ENCODE data around the gene DCAF8L2. TPM values are rescaled to one million over a fixed set of nuclear protein-coding genes. Genes with fewer than 3 reads are reported as not detected.
"Not testable (repeated sequence)": the region's sequence is repeated elsewhere in the genome, so short reads cannot be mapped to it uniquely, and the experiment has no call there.

DCAF8L2 gene
- total RNA-seq (not detected), polyA plus RNA-seq (not detected)

DNA sequence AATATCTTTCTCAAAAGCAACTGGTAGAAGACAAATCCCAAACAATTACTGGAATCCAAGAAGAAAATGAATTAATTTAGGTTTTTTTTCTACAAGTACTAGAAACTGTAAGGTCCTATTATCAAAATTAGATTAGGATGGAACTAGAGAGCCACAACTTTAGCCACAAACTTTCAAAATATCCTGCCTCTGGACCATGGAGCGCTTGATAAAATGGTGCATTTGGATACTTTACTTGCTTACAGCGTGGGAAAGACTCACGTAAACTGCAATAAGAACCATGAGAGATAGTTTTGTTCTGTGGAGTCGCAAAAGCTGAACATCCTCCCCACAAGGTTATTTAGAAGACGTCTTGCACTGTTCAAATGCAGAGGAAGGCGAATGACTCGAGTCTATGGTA, at the start of gene DCAF8L2:
Gene DCAF8L2 (plus strand): TSS at position 301 of the 400 bp plus-strand sequence. CDS start 156,552 bp downstream, outside the sequence.
- no peak for DNase-seq (ENCODE audit: extremely low spot score)
- H3K27ac ChIP-seq (ENCODE audit: low read depth), result no peak within 1 kb of the TSS
- H3K4me1 ChIP-seq (ENCODE audit: insufficient read depth), result no peaks in the 10 kb centered on the region
- no peaks in the 10 kb centered on the region for H3K36me3 ChIP-seq (ENCODE audit: insufficient read depth)
- H3K4me3 ChIP-seq (ENCODE audit: low read depth, low read length), result no peak within 1 kb of the TSS
- 89% methylated on average over 7 of the region's 7 CpGs for WGBS

DNA sequence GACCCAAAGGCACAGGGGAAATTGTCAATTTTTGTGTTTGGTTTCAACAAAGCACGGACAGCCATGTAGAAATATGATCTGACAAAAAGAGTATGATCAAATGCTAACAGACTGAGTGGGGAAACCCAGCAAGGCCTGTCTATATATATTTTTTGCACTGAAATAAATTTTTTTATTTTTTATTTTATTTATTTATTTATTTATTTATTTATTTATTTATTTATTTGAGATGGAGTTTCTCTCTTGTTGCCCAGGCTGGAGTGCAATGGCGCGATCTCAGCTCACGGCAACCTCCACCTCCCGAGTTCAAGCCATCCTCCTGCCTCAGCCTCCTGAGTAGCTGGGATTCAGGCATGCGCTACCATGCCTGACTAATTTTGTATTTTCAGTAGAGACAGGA, 49.0 kb upstream of the DCAF8L2 start:
- not testable (repeated sequence) for DNase-seq (ENCODE audit: extremely low spot score); H3K27ac ChIP-seq (ENCODE audit: low read depth); H3K36me3 ChIP-seq (ENCODE audit: insufficient read depth); H3K4me3 ChIP-seq (ENCODE audit: low read depth, low read length); H3K4me1 ChIP-seq (ENCODE audit: insufficient read depth)
- WGBS, result 98% methylated on average over 6 of the region's 6 CpGs

GRCh38 chrX:27548624-27549023, 41.5 kb upstream of the DCAF8L2 start:
- Histone ChIP-seq H3K4me3 (ENCODE audit: low read depth, low read length) (no peak overlapping the region), H3K36me3 (ENCODE audit: insufficient read depth) (no peaks in the 10 kb centered on the region), H3K4me1 (ENCODE audit: insufficient read depth) (no peaks in the 10 kb centered on the region), H3K27ac (ENCODE audit: low read depth) (no peak overlapping the region)
- WGBS, result 88% methylated on average over 4 of the region's 4 CpGs
- no peak for DNase-seq (ENCODE audit: extremely low spot score)

DNA sequence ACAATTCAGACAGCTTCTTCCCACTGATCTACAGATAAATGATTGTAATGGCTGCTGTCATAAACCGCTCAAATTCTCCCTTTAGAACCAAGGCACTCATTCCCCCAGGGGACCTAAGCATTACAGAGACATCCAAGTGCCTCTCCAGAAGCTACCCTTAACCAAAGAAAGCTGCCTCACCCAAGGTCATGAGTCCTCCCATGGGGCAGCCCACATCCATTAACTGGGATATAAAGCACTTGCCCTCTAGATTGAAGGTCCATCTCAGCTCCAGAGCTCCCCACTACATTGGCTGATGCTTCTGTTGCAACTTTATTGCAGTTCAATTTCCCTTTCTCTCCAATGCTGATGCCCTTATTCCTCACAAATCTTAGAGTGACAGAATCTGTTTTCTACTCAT, 40.5 kb upstream of the DCAF8L2 start:
- no peak for DNase-seq (ENCODE audit: extremely low spot score)
- H3K4me1 ChIP-seq (ENCODE audit: insufficient read depth), result no peaks in the 10 kb centered on the region
- H3K36me3 ChIP-seq (ENCODE audit: insufficient read depth), result no peaks in the 10 kb centered on the region
- WGBS, result 78% methylated on average over 1 of the region's 1 CpG
- no peak overlapping the region for H3K4me3 ChIP-seq (ENCODE audit: low read depth, low read length)
- H3K27ac ChIP-seq (ENCODE audit: low read depth), result no peak overlapping the region

DNA sequence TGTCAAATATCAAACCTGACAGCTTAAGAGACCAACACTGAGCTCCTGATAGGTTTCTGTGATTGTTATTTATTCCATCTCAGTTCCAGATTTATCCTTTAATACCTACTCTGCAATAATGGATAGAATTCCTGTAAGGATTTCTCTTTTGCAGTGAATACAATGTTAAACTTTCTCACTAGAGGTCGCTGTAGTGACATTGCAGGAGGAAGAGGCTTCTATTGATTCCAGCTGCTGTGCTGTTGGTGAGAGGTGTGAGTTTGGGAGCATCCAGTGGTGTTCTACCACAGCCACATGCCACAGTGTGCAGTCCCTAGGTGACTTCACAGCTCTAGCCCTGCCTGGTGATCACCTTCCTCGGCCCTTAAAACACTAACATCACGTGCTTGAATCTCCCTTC, 34.6 kb upstream of the DCAF8L2 start:
- H3K4me1 ChIP-seq (ENCODE audit: insufficient read depth), result no peaks in the 10 kb centered on the region
- H3K36me3 ChIP-seq (ENCODE audit: insufficient read depth), result no peaks in the 10 kb centered on the region
- 54% methylated on average over 3 of the region's 3 CpGs for WGBS
- H3K4me3 ChIP-seq (ENCODE audit: low read depth, low read length), result no peak overlapping the region
- no peak for DNase-seq (ENCODE audit: extremely low spot score)
- no peak overlapping the region for H3K27ac ChIP-seq (ENCODE audit: low read depth)

GRCh38 chrX:27565992-27566391, 24.2 kb upstream of the DCAF8L2 start:
- 11% methylated on average over 5 of the region's 5 CpGs for WGBS
- H3K4me3 ChIP-seq (ENCODE audit: low read depth, low read length), result no peak overlapping the region
- no peaks in the 10 kb centered on the region for H3K4me1 ChIP-seq (ENCODE audit: insufficient read depth)
- no peak for DNase-seq (ENCODE audit: extremely low spot score)
- H3K36me3 ChIP-seq (ENCODE audit: insufficient read depth), result no peaks in the 10 kb centered on the region
- H3K27ac ChIP-seq (ENCODE audit: low read depth), result no peak overlapping the region

DNA sequence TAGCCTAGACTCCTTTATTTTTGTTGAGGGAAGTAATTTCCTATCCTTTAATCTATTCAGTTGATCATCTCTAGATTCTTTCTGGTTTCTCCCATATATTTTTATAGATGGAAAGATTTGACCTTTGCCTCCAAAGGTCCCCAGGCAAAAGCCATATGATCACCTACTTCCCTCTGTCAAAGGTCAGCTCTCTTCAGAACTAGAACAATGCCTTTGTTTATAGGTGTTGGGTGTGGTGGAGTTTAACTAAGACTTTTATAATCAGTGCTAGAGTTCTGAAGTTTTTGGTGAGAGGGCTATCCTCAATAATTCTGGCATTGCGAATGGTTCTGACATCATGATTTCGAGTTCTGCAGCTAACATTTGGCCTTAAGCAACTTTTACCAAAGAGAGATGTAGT, 19.0 kb upstream of the DCAF8L2 start:
- H3K36me3 ChIP-seq (ENCODE audit: insufficient read depth), result no peaks in the 10 kb centered on the region
- no peak overlapping the region for H3K27ac ChIP-seq (ENCODE audit: low read depth)
- WGBS, result 92% methylated on average over 2 of the region's 2 CpGs
- H3K4me3 ChIP-seq (ENCODE audit: low read depth, low read length), result no peak overlapping the region
- H3K4me1 ChIP-seq (ENCODE audit: insufficient read depth), result no peaks in the 10 kb centered on the region
- DNase-seq (ENCODE audit: extremely low spot score), result no peak

- H3K27ac ChIP-seq (ENCODE audit: low read depth), result no peak overlapping the region
- H3K36me3 ChIP-seq (ENCODE audit: insufficient read depth), result no peaks in the 10 kb centered on the region
- H3K4me3 ChIP-seq (ENCODE audit: low read depth, low read length), result no peak overlapping the region
- no peaks in the 10 kb centered on the region for H3K4me1 ChIP-seq (ENCODE audit: insufficient read depth)
- DNase-seq (ENCODE audit: extremely low spot score), result no peak
These were observed 14.6 kb upstream of the DCAF8L2 start for GRCh38 chrX:27575565-27575964.

DNA sequence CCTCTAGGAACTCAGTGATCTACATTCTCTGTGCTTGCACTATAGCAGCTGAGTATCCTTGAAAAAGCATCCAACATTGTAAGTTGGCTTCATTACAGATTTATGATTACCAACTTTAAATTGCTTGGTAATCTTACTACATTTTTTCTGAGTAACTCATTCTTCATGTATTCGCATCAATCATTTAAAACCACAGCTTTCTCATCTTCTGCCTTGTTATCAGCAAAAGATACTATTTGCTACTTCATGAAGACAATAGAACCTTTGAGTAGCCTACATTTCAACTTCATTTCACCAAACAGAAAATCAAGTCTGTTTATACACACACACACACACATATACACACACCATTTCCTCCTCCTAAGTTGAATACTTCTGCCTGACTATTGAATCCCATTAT, 6.2 kb upstream of the DCAF8L2 start:
- H3K4me1 ChIP-seq (ENCODE audit: insufficient read depth), result no peaks in the 10 kb centered on the region
- H3K4me3 ChIP-seq (ENCODE audit: low read depth, low read length), result no peak overlapping the region
- no peak for DNase-seq (ENCODE audit: extremely low spot score)
- no peak overlapping the region for H3K27ac ChIP-seq (ENCODE audit: low read depth)
- no peaks in the 10 kb centered on the region for H3K36me3 ChIP-seq (ENCODE audit: insufficient read depth)
- 98% methylated on average over 1 of the region's 1 CpG for WGBS

GRCh38 chrX:27591938-27592337, 1.8 kb downstream of the DCAF8L2 start:
- Histone ChIP-seq H3K4me1 (ENCODE audit: insufficient read depth) (no peaks in the 10 kb centered on the region), H3K4me3 (ENCODE audit: low read depth, low read length) (no peak overlapping the region), H3K27ac (ENCODE audit: low read depth) (no peak overlapping the region), H3K36me3 (ENCODE audit: insufficient read depth) (no peaks in the 10 kb centered on the region)
- no peak for DNase-seq (ENCODE audit: extremely low spot score)
- WGBS, result 88% methylated on average over 15 of the region's 15 CpGs

DNA sequence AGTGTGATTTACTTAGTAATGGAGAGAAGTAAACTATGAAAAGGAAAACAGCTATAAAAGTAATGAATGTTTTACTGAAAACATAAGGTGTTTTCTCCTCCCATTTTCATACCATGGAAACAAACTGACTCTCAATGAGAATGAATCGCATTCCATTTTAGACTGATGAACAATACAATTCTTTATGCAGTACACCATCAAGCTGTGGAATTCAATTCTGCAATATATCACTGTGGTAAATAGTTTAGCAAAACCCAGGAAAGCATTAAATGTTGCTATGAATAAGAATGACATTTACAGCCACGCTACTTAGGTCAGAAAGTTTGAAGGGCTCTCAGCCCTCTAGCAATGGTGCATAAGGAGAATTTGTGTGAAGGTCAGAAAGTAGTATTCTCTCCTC, 7.4 kb downstream of the DCAF8L2 start:
- no peak overlapping the region for H3K4me3 ChIP-seq (ENCODE audit: low read depth, low read length)
- no peak overlapping the region for H3K27ac ChIP-seq (ENCODE audit: low read depth)
- DNase-seq (ENCODE audit: extremely low spot score), result no peak
- no peaks in the 10 kb centered on the region for H3K36me3 ChIP-seq (ENCODE audit: insufficient read depth)
- H3K4me1 ChIP-seq (ENCODE audit: insufficient read depth), result no peaks in the 10 kb centered on the region
- 88% methylated on average over 2 of the region's 2 CpGs for WGBS

GRCh38 chrX:27598312-27598711, 8.2 kb downstream of the DCAF8L2 start:
- Histone ChIP-seq H3K36me3 (ENCODE audit: insufficient read depth) (no peaks in the 10 kb centered on the region), H3K4me3 (ENCODE audit: low read depth, low read length) (no peak overlapping the region), H3K27ac (ENCODE audit: low read depth) (no peak overlapping the region), H3K4me1 (ENCODE audit: insufficient read depth) (no peaks in the 10 kb centered on the region)
- DNase-seq (ENCODE audit: extremely low spot score), result no peak
- WGBS, result 67% methylated on average over 9 of the region's 9 CpGs

DNA sequence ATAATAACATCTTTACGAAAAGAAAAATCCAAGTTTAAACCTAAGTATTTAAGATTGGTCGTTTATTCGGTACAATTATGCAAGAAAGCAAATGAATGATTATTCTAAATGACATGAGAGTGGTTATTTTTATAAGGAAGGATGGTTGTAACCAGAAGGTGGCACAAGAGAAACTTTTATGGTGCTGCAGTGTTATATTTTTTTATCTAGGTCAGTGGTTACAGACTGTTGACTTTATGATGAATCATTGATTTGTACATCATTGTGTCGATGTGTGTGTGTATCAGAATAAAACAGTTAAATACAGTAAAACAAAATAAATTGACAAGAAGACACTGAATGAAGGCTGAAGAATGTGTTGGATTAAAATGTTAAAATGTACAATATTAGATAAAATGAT, 9.8 kb downstream of the DCAF8L2 start:
- WGBS, result 68% methylated on average over 4 of the region's 4 CpGs
- Histone ChIP-seq H3K36me3 (ENCODE audit: insufficient read depth) (no peaks in the 10 kb centered on the region), H3K4me1 (ENCODE audit: insufficient read depth) (no peaks in the 10 kb centered on the region), H3K27ac (ENCODE audit: low read depth) (no peak overlapping the region), H3K4me3 (ENCODE audit: low read depth, low read length) (no peak overlapping the region)
- no peak for DNase-seq (ENCODE audit: extremely low spot score)

DNA sequence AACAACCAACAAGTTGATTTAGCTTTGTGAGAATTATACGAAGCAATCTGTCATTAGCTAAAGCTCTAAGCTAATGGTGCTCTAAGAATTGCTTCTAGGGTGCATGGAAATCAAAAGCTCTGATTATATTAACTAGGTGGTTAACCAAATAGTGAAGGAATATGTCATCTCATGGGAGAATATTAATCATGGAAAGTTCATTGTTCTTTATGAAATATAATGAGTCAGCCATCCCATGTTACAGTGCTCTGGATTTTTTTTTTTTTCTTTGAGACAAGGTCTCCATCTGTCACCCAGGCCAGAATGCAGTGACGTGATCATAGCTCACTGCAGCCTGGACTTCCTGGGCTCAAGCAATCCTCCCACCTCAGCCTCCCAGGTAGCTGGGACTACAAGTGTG, 10.5 kb downstream of the DCAF8L2 start:
- WGBS, result 94% methylated on average over 2 of the region's 2 CpGs
- no peak overlapping the region for H3K4me3 ChIP-seq (ENCODE audit: low read depth, low read length)
- no peaks in the 10 kb centered on the region for H3K36me3 ChIP-seq (ENCODE audit: insufficient read depth)
- no peak for DNase-seq (ENCODE audit: extremely low spot score)
- no peak overlapping the region for H3K27ac ChIP-seq (ENCODE audit: low read depth)
- no peaks in the 10 kb centered on the region for H3K4me1 ChIP-seq (ENCODE audit: insufficient read depth)

DNA sequence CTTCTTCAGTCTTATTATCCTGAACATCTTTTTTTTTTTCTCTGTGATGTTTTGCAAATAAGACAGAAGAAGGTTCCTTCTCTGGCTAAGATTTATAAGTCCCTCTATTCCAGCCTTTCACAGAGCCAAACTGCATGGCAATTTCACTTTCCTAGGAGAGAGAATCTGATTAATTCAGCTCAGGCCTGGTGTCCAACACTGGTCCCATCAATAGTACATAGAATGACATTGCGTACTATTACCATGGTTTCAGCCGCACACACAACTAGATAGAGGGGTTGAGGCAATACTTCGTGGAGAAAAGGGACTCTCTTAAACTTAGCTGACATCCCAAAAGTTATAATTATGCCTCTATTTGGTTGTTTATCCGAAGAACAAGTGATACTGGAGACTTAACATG, 18.5 kb downstream of the DCAF8L2 start:
- 84% methylated on average over 4 of the region's 4 CpGs for WGBS
- no peak for DNase-seq (ENCODE audit: extremely low spot score)

More for the DNA sequence above, 18.5 kb downstream of the DCAF8L2 start:
- Histone ChIP-seq H3K4me1 (ENCODE audit: insufficient read depth) (no peaks in the 10 kb centered on the region), H3K36me3 (ENCODE audit: insufficient read depth) (no peaks in the 10 kb centered on the region), H3K27ac (ENCODE audit: low read depth) (no peak overlapping the region), H3K4me3 (ENCODE audit: low read depth, low read length) (no peak overlapping the region)

Measured in urinary bladder (tissue), 4 donors.